Inflammatory macrophage treated with lipopolysaccharide for 1 hour (primary cell): ENCODE measurements around the gene RADIL.

ENCODE experiments used
- DNase-seq, 2 donors: peaks; one replicate each; pipeline ENCODE4 v3.0.0-alpha.2; 2020 to 2022

The RADIL gene

GRCh38 chr7:4882169-4883032, 1.1 kb downstream of the RADIL start:
- peak in 1 of 2 donors; percentile 3 for DNase-seq

- DNase-seq: no peak
Measured at GRCh38 chr7:4880218-4880617, 3.3 kb downstream of the RADIL start.

GRCh38 chr7:4879396-4880081, 4.0 kb downstream of the RADIL start:
- DNase-seq: no peak

GRCh38 chr7:4878336-4879335, 4.9 kb downstream of the RADIL start:
- DNase-seq: no peak

- DNase-seq: no peak
Measured at GRCh38 chr7:4876586-4876985, 6.9 kb downstream of the RADIL start.

GRCh38 chr7:4875391-4875790, 8.1 kb downstream of the RADIL start:
- DNase-seq: no peak

- DNase-seq: no peak
Measured at GRCh38 chr7:4873071-4873944, 10.2 kb downstream of the RADIL start.

GRCh38 chr7:4871930-4872675, 11.4 kb downstream of the RADIL start:
- no peak for DNase-seq

- peak in 1 of 2 donors; percentile 8 for DNase-seq
Measured at GRCh38 chr7:4871056-4871680, 12.3 kb downstream of the RADIL start.

- DNase-seq: no peak
Measured at GRCh38 chr7:4868493-4868892, 15.0 kb downstream of the RADIL start.

- no peak for DNase-seq
Measured at GRCh38 chr7:4866528-4867496, 16.7 kb downstream of the RADIL start.

GRCh38 chr7:4862156-4862555, 21.4 kb downstream of the RADIL start:
- DNase-seq: no peak

GRCh38 chr7:4861673-4862072, 21.8 kb downstream of the RADIL start, which contains the start of gene PAPOLB:
Gene PAPOLB (minus strand): TSS chr7:4862030. CDS start chr7:4861810, 220 bp downstream.
- DNase-seq: no peak

- DNase-seq: no peak
Measured at GRCh38 chr7:4861227-4861626, 22.3 kb downstream of the RADIL start.

GRCh38 chr7:4857189-4857588, 26.3 kb downstream of the RADIL start:
- DNase-seq: no peak

- no peak for DNase-seq
Measured at GRCh38 chr7:4856336-4857057, 27.0 kb downstream of the RADIL start.

GRCh38 chr7:4854916-4855315, 28.6 kb downstream of the RADIL start:
- DNase-seq: no peak
